ENCODE data around the gene CARD14. TPM values are rescaled to one million over a fixed set of nuclear protein-coding genes. Genes with fewer than 3 reads are reported as not detected.

CARD14 gene
- total RNA-seq, 1 donor from 2014 or later = 1.7 TPM

DNA sequence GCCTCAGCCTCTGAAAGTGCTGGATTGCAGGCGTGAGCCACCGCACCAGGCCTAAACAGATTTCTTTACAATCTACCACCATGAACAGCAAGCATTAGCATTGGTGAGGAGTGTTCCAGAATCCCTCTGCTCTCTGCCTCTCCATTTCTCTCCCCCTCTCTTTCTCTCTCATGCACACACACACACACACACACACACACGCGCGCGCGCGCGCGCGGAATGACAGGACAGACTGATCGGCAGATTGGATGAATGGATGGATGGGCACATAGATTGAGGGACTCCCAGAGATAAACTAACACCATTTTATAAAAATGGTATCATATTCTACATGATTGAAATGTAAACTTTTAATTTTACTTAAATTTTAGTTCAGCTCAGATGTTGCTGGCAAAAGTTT, 3.3 kb downstream of the CARD14 start:
- TF ChIP-seq, protein P1, sequence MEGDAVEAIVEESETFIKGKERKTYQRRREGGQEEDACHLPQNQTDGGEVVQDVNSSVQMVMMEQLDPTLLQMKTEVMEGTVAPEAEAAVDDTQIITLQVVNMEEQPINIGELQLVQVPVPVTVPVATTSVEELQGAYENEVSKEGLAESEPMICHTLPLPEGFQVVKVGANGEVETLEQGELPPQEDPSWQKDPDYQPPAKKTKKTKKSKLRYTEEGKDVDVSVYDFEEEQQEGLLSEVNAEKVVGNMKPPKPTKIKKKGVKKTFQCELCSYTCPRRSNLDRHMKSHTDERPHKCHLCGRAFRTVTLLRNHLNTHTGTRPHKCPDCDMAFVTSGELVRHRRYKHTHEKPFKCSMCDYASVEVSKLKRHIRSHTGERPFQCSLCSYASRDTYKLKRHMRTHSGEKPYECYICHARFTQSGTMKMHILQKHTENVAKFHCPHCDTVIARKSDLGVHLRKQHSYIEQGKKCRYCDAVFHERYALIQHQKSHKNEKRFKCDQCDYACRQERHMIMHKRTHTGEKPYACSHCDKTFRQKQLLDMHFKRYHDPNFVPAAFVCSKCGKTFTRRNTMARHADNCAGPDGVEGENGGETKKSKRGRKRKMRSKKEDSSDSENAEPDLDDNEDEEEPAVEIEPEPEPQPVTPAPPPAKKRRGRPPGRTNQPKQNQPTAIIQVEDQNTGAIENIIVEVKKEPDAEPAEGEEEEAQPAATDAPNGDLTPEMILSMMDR (conservative IDR thresholded peaks at IDR 0.05) = no peak
- H3K27ac Mint-ChIP-seq (ENCODE audit: unreplicated experiment) = no peak overlapping the region
- no peaks in the 10 kb centered on the region for H3K36me3 Mint-ChIP-seq (ENCODE audit: low read depth)
- DNase-seq (ENCODE audit: low read depth, low spot score) = no peak
- no peaks in the 10 kb centered on the region for H3K27me3 Mint-ChIP-seq (ENCODE audit: low read depth)
- no peak overlapping the region for H3K4me3 Mint-ChIP-seq
- H3K4me1 Mint-ChIP-seq = peaks cover 10% of the 10 kb centered on the region
- no peaks in the 10 kb centered on the region for H3K9me3 Mint-ChIP-seq

DNA sequence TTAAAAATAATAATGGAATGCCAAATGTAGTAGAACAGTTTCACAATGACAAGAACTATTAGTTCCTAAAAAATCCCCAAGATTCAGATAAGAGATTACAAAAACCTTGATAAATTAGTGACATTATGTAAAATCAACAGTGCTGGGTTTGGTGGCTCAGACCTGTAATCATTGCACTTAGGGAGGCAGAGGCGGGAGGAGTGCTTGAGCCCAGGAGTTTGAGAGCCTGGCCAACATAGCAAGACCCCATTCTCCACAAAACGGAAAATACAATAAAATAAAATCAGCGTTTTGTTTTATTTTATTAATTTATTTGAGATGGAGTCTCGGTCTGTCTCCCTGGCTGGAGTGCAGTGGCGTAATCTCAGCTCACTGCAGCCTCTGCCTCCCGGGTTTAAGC, 4.1 kb downstream of the CARD14 start:
- Mint-ChIP-seq H3K27me3 (ENCODE audit: low read depth) (no peaks in the 10 kb centered on the region), H3K36me3 (ENCODE audit: low read depth) (no peaks in the 10 kb centered on the region), H3K4me1 (peaks cover 10% of the 10 kb centered on the region), H3K9me3 (no peaks in the 10 kb centered on the region), H3K27ac (ENCODE audit: unreplicated experiment) (no peak overlapping the region), H3K4me3 (no peak overlapping the region)
- DNase-seq (ENCODE audit: low read depth, low spot score) = no peak
- TF ChIP-seq, protein P1 (conservative IDR thresholded peaks at IDR 0.05) = no peak

DNA sequence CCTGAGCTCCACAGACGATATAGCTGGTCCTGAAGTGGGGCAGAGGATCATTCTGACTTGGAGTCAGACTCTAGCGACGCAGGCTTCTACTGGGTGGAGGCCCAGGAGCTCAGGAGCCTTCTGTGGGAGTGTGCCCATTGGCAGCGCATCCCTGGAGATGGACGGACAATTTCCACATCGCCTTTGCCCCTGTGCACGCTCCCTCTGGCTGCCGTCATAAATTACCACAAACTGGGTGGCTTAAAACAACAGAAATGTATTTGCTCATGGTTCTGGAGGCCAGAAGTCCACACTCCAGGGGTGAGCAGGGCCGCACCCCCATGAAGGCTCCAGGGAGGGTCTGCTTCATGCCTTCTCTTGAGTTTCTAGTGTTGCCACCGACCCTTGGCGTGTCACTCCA, 6.9 kb downstream of the CARD14 start:
- Mint-ChIP-seq H3K27ac (ENCODE audit: unreplicated experiment) (no peak overlapping the region), H3K9me3 (no peaks in the 10 kb centered on the region), H3K4me1 (no peaks in the 10 kb centered on the region), H3K36me3 (ENCODE audit: low read depth) (no peaks in the 10 kb centered on the region), H3K27me3 (ENCODE audit: low read depth) (no peaks in the 10 kb centered on the region), H3K4me3 (no peak overlapping the region)
- no peak for DNase-seq (ENCODE audit: low read depth, low spot score)
- TF ChIP-seq, protein P1 (conservative IDR thresholded peaks at IDR 0.05) = no peak

DNA sequence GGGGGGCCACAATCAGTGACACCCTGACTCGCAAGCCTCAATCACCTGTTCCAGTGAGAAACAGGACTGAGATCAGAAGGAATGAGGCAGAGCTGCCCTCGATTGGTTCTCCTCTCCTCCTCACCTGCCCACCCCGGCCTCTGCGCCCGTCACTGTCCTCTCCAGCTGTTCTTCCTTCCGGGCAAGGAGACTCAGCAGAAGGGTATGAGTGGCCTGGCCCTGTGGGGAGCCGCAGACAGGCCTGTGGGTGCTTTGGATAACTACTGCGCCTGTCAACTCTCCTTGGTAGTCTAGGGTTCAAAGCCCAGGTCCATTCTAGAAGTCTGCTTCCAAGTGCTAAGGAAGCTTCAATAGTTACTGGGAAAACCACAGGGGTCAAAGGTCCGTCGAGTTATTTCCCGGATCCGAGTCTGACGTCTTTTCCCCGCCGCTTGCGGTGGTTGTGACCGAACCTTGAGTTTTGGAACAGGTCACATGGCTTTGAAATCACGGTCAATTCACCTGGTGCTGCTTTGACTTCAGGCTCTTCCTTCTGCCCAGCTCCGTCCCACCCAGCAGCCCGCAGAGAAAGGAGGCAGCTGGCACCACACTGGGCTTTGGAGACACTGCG, 8.3 kb downstream of the CARD14 start:
- no peaks in the 10 kb centered on the region for H3K36me3 Mint-ChIP-seq (ENCODE audit: low read depth)
- H3K4me1 Mint-ChIP-seq = peaks cover under 1% of the 10 kb centered on the region
- no peak for DNase-seq (ENCODE audit: low read depth, low spot score)
- H3K27me3 Mint-ChIP-seq (ENCODE audit: low read depth) = no peaks in the 10 kb centered on the region
- H3K27ac Mint-ChIP-seq (ENCODE audit: unreplicated experiment) = no peak overlapping the region
- H3K4me3 Mint-ChIP-seq = no peak overlapping the region
- H3K9me3 Mint-ChIP-seq = no peaks in the 10 kb centered on the region
- TF ChIP-seq, protein P1 (conservative IDR thresholded peaks at IDR 0.05) = no peak

DNA sequence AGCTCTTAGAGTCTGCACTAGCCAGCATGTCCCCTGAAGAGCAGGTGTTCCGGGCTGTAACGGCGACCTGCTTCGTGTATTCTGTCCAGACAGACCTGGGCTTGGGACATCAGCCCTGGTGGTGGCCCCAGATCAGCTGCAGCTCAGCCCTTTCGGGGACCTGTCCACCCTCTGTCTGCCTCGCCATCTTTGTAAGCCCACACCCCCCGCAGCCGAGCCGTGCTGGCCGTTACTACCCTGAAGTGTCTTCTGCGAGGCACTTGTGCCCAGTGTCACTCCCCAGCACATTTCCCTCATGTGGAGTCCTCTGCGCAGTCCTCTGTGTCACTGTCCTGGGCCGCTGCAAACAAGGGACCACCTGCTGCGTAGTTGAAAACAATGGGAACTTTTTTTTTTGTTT, 10.4 kb downstream of the CARD14 start:
- Mint-ChIP-seq H3K9me3 (no peaks in the 10 kb centered on the region), H3K27ac (ENCODE audit: unreplicated experiment) (no peak overlapping the region), H3K27me3 (ENCODE audit: low read depth) (no peaks in the 10 kb centered on the region), H3K36me3 (ENCODE audit: low read depth) (no peaks in the 10 kb centered on the region), H3K4me1 (peaks cover 8% of the 10 kb centered on the region), H3K4me3 (no peak overlapping the region)
- TF ChIP-seq, protein P1 (conservative IDR thresholded peaks at IDR 0.05) = no peak
- DNase-seq (ENCODE audit: low read depth, low spot score) = no peak
